Activated CD4-positive, CD25-positive, alpha-beta regulatory T cell (primary cell): Measurements from ENCODE around the gene PDGFRB.

Source experiments
- DNase-seq, 4 experiments: peaks; one replicate each; lab custom pipeline; 2025; lab: John Stamatoyannopoulos, UW

The PDGFRB gene

DNA sequence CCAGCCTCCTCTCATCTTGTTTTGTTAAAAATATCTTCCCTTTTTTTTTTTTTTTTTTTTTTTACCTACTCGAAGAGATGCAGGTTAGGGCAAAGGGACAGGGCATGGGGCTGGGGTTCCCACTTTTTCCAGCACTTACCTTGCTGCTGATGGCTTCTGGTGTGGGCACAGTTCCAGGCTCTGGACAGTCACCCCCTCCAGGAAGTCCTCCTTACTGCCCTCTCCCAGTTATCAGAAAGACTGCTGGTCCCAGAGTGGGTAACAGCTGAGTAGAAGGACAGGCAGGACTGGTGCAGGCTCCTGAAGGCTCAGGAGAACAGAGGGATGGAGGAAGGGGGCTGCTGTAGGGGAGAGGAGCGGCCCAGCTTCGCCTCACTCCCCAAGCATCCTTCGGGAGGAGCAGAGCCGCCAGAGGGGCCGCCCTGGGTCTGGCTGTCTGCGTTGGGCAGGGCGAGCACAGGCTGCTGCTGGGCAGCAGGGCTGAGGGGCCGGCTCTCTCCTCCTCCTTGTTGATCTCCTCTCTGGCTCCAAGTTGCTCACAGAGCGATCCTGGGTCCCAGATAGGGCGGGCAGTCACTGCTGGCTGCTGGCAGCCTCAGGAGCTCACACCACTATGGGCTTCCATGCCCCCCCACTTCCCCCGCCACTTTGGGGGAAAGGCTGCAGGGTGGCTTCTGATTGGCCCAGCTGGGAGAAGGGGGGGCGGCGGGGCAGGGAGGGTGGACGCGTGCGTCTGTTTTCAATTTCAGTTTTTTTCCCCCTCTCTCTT lies at the start of gene PDGFRB:
Gene PDGFRB (minus strand): TSS at position 588 of the 769 bp plus-strand sequence. CDS start 18,798 bp downstream, outside the sequence.
- no peak for DNase-seq

DNA sequence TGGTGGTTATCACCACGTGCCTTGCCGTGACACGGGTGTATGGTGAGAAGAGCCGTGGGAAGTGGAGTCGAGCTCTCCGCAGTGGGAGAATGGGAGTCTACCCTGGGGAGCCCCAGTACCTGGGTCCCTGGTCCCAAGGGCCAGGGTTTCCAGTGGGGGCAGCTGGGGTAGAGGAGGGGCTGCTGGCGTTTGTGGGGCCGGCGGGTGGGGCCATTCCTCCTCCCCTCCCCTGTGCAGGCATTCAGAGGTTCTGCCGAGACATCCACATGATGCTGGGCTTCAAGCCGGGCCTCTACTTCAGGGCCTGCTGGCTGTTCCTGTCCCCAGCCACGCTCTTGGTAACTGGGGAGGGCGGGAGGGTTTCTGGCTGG lies 48.9 kb upstream of the PDGFRB start:
- DNase-seq: no peak

DNA sequence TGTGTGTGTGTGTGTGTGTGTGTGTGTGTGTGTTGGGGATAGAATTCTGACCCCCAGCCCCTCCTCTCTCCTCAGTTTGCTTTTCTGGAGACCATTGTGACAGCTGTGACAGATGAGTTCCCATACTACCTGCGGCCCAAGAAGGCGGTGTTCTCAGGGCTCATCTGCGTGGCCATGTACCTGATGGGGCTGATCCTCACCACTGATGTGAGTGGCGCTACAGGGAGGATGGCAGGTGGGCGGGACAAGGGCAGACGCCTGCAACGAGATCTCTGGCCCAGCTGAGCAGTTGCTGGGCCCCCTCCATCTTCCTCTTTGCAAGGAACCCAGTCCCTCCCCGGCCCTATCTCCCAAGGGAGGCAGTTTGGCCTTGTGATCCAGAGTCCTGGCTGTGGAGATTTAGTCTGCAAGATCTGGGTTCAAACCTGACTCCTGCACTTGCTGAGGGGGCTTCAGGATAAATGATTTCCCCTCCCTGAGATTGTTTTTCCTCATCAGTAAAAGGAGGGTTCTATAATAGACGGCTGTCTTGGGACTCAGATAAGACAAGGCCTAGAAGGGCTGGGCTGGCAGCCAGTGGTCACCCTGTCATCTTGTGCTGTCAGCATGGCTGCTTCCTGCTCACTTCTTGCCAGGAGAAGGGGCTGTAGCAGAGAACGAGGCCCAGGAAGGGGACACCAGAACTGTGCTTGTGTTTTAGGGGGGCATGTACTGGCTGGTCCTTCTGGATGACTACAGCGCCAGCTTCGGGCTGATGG lies 48.4 kb upstream of the PDGFRB start:
- no peak for DNase-seq

DNA sequence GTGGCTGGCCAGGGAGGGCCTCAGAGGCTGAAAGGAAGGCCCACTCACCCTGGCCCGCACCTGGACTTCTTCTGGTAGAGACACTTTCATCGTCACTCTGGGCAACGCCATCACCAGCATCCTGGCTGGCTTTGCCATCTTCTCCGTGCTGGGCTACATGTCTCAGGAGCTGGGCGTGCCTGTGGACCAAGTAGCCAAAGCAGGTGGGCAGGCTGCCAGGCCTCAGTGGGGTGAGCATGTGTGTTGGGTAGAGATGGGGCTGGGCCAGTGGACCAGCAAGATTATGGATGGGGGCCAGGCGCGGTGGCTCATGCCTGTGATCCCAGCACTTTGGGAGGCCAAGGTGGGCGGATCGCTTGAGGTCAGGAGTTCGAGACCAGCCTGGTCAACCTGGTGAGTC lies 46.9 kb upstream of the PDGFRB start:
- no peak for DNase-seq

DNA sequence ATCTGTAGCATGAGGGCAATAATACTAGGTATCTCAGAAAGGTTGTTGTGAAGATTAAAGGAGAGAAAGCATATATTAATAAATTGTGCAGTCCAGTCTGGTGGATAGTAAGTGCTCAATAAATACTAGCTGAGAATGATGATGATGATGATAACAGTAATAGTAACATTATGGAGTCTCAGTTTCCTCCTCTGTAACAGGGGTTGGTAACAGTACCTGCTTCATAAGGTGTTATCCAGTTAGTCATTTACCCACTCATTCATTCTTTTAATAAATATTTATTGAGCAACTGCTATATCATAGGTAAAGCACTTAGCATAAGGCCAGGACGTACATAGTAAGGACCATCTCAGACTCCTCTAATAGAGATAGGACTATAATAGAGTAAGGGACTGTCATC lies 41.8 kb upstream of the PDGFRB start:
- DNase-seq: no peak

DNA sequence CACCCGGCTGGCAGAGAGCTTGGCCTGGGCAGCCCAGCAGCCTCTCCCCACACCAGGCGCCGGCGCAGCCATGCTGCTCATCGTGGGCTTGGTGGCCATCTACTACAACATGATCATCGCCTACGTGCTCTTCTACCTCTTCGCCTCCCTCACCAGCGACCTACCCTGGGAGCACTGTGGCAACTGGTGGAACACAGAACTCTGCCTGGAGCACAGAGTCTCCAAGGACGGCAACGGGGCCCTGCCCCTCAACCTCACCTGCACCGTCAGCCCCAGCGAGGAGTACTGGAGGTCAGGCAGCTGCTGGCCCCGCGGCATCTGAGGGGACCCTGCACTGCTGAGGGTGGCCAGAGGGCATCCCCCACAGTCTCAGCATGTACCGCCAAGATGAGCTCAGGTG lies 41.3 kb upstream of the PDGFRB start:
- DNase-seq: no peak

DNA sequence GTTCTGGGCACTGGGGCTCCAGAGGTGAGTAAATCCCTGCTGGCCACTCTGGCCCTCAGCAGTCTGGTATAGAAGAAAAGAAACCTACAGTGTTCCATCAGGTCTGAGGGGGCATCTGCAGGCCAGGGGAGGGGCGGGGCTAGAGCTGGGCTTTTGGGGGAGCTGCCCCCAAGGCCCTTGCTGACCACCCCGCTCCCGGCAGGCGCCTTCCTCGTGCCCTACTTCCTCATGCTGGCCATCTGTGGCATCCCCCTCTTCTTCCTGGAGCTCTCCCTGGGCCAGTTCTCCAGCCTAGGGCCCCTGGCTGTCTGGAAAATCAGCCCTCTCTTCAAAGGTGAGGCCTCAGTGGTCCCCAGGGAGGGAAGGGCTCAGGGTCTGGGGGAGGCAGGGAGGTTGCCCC lies 40.9 kb upstream of the PDGFRB start:
- DNase-seq: no peak

DNA sequence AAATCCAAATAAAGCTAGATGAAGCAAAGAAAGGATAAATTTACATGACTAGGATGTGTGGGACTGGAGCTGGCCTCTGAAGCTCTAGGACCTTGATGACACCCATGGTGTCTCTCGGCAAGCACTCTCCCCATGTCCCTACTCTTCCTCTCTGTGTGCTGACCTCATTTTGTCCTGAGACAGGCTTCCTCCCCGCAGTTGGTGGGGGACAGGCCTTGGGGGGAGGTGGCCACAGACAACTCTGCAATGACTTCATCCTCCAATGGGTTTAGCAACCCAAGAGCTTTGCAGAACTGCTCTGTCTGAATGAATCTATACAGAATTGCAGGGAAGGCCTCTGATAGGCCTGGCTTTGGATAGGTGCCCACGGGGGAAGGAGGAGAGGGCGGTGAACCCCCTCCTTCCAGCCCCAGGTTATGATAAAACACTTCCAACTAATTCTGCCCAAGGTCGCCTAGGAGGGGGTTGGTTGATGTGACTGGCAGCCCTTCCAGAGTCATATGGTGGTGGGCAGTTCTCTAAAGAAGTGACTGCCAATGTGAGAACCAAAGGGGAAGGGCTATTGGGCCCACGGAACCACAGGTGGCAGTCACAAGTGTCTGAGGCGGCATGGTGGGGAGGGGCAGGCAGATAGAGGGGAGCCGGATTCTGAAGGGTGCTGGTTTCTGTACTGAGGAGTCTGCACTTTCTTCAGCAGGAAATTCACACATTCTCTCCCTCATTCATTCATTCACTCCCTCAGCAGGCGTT lies 40.3 kb upstream of the PDGFRB start:
- no peak for DNase-seq

DNA sequence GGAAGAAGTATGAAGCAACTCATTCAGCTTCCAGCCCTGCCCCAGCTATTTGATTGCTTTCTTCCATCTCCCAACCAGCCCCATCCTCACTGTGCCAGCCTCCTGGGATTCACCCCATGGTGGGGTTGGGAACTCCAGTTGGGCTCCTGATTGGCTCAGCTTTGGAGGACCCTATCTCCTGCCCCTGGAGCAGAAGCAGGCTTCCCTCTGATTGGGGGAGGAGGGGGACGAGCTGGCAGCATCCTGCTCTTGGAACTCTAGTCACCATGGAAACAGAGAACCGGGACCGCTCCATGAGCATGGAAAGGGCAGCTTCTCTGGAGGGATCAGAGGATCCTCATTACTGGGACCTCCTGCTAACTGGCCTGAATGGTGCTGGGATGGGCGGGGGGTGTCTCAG lies 36.8 kb upstream of the PDGFRB start:
- no peak for DNase-seq

DNA sequence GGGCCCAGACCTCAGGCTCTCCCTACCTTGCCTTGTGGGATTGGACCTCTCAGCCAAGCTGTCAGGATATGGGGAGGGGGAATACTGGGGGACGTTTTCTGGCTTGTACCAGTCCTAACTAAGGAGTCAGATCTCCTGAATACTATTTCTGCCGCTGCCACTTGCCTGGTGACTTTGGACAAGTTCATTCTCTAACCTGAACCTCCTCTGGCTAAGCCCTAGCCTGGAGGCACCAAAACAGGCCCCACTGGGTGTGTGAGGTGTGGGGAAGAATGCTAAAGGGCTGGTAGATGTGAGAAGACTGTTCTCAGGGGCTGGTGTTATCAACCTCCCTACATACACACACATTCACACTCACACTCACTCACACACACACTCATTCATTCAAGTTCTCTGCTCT lies 35.3 kb upstream of the PDGFRB start:
- no peak for DNase-seq

DNA sequence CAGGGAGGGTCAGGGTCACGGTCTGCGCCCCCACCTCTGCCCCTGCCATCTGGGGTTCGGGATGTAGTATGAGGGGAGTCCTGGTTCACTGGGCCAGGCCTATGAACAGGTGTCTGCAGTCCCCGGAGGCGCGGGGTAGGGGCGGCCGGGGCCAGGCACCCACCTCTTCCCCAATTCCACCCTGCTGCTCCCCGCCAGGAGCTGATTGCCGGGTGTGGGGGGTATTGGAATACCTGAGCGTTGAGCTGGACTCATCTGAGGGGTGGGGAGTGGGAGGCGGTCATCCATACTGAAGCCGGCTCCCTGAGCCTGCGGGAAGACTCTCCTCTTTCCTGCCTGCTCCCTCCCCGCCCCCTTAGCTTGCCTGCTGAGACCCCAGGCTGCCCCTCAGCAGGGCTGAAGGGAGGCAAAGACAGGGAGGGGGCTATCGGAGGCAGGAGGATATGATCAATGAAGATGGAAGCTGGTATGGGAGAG lies 34.9 kb upstream of the PDGFRB start:
- no peak for DNase-seq

DNA sequence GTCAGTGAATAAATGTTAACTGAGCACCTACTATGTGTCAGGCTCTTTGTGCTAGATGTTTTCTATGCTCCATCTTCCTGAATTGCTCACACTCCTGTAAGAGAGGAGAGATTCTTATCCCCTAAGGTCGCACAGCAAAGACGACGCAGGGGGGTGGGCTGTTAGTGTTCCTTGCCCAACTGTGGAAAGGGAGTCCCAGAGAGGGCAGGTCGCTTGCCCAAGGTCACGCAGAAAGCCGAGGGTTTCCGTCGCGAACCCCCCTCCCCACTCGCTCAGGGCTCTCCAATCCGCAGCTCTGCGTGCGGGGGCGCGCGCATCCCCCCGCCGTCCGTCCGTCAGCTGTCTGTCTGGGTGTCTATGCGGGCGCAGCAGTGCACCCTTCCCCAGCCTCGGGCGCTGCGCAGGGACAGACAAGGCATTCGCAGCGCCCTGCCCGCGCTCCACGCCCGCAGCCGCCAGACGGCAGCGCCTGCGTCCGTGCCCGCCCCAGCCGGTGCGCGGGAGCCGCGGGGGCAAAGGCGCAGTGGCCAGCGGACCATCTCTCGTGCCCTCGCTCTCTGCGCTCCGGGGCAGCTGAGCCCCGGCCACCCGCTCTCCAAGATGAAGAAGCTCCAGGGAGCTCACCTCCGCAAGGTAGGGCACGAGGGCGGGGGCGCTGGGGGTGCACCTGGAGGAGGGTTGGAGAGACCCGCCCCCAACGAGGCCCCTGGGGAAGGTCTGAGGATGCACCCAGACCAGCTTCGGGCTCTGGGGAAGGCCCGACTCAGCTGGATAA lies 34.3 kb upstream of the PDGFRB start, which contains the start of gene SLC6A7:
Gene SLC6A7 (plus strand): TSS at position 335 of the 775 bp plus-strand sequence. CDS start 266 bp downstream, at position 601.
- DNase-seq: no peak

DNA sequence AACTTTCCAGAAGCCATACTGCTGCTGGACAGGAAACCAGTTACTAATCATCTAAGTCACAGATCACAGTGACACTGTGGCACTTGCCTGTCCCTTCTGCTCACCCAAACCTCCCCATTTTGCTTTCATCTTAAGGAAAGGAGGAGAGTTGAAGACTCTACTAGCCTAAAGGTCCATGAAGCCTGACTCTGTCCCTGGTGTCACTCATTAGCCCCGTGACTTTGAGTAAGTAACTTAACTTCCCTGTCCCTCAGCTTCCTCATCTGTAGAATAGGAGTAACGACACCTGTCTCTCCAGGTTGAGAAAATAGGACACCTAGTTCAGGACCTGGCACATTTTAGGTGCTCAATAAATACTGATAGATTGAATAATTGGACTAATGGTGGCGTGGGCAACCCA lies 33.7 kb upstream of the PDGFRB start:
- no peak for DNase-seq

DNA sequence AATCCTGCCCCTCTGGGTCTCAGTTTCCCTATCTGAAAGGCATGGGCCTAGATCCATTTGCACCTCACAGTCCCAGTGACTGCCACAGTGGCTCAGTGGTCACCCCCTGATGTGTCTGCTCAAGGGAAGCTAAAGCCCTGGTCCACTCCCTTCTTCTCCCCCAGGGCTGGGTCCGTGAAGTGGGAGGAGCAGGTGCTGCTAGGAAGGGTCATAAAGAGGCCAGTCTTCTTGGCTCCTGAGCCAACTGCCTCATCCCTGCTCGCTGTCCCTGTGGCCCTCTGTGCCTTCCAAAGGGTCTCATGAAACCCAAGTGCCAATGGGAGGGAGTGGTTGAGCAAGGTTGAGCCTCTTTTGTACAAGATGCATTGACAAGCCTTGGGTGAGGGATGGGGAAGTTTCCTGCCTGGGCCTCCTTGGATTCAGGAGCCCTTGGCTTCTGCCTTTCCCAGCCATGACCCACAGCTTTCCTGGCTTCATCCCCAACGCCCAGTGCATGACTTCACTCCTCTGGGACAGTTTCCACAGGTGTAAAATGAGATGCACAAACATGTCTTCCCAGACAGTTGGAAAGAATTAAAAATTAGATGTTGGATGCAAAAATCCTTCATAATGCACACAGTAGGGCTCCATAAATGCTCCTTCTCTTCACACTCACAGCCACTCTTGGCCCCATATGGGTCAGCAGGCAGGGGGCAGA lies 32.6 kb upstream of the PDGFRB start:
- no peak for DNase-seq

DNA sequence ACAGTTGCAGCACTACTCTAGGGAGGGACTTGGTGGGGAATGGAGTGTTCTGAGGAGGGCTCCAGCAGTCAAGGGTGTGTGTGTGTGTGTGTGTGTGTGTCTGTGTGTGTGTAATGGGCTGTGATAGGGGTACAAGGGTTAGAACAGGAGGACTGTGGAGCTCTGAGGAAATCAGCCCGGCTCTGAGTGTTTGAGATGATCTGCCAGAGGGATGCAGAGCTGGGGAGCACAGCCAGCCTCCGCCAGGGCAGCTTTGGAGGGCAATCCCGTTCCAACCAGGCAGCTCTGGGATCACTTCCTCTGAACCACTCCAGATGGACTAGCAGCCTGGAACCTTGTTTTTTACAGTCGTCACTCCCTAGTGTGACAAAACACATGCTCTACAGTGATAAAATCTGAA lies 31.3 kb upstream of the PDGFRB start:
- no peak for DNase-seq

DNA sequence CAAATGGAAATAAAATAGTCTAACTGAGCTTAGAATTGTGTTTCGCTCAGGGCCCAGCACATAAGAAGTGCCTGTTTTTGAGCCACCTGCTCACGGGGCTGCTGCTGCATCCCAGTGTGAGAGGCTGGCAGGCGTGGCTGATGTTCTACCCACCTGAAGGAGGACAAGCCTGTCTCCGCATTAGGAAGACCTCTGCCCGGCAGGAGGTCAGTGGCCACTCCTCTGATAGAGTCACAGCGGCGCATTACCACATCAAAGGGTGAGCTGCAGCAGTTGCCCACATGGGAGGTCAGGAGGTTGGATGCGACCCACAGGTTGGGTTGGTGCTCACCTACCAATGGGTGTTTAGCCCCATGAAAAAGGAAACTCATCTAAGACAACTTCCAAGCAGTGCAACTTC lies 30.5 kb upstream of the PDGFRB start:
- no peak for DNase-seq

DNA sequence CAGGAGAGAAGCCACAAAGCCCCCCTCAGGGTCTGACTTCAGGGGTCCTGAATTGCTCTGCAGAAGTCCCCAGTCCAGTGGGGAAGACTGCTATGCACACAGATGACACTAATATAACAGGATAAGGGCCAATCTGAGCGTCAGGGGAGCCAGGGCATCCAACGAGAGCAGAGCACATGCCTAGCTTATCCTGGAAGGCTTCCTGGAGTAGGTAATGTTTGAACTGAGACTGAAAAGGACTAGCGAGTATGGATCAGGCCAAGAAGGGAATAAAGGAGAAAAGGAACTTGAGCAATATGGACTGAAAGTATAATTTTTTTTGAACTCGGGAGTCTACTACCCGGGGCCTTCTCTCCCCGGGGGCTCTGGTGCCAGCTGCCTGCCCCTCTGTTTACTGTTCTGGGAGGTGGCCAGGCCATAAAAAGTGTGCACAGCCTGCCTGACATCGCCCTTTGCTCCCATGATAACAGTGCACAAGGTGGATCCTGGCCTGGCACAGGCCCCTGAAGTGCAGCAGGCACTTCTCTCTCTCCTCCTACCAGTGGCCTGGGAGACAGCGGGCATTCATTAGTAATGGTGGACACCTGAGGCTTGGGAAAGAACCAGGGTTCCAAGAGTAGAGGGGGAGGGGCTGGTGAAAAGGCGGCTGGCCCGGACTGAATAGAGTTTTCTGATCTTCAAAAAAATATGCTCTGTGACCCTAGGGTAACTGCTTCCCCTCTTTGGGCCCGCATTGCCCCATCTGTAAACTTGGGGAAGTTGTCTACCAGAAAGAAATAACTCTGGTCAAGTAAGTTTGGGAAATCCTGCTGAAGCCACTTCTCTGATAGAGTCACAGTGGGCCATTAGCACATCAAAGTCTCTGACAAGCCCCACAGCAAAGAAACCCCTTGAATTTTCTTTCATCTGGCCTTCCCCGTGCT lies 29.6 kb upstream of the PDGFRB start:
- DNase-seq: no peak

DNA sequence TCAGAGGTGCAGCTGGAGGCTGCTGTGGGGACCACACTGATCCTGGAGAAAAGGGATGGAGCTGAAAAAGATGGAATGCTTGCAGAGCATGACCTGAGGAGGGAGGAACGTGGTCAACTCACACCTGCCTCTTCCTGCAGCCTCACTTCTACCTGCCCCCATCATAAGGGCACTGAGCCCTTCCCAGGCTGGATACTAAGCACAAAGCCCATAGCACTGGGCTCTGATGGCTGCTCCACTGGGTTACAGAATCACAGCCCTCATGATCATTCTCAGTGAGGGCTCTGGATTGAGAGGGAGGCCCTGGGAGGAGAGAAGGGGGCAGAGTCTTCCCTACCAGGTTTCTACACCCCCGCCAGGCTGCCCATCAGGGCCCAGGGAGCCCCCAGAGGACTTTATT lies 28.4 kb upstream of the PDGFRB start:
- no peak for DNase-seq

DNA sequence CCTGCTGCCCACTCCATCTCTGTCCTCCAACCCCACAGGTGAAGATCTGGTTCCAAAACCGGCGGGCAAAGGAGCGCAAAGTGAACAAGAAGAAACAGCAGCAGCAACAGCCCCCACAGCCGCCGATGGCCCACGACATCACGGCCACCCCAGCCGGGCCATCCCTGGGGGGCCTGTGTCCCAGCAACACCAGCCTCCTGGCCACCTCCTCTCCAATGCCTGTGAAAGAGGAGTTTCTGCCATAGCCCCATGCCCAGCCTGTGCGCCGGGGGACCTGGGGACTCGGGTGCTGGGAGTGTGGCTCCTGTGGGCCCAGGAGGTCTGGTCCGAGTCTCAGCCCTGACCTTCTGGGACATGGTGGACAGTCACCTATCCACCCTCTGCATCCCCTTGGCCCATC lies 27.8 kb upstream of the PDGFRB start:
- no peak for DNase-seq

DNA sequence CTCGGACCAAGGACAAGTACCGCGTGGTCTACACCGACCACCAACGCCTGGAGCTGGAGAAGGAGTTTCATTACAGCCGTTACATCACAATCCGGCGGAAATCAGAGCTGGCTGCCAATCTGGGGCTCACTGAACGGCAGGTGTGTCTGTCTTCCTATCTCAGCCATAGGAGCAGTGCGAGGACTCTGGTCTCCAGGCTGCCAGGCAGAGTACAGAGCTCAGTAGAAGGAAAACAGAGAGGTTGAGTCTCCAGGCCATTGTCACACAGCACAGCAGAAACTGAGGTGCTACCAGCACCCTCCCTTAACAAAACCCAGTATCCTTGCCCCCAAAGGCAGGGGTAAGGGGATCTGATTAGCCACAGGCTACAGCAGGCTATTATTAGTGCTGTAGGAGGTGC lies 27.1 kb upstream of the PDGFRB start:
- DNase-seq: no peak
